Erythroblast (primary cell): ENCODE measurements around the gene TXLNB.

ENCODE experiments used
- DNase-seq, 2 experiments: peaks; one replicate each; lab custom pipeline; 2025; lab: John Stamatoyannopoulos, UW
- GATA1 ChIP-seq: IDR thresholded peaks from 2 replicates; pipeline ENCODE4 v1.6.1; 2011; ENCODE audit warnings: low read depth, mild to moderate bottlenecking, control low read depth, low read length, moderate library complexity
- POLR2A ChIP-seq: IDR thresholded peaks from 2 replicates; pipeline ENCODE4 v1.6.1; 2011; ENCODE audit warnings: mild to moderate bottlenecking, low read length

TXLNB gene

DNA sequence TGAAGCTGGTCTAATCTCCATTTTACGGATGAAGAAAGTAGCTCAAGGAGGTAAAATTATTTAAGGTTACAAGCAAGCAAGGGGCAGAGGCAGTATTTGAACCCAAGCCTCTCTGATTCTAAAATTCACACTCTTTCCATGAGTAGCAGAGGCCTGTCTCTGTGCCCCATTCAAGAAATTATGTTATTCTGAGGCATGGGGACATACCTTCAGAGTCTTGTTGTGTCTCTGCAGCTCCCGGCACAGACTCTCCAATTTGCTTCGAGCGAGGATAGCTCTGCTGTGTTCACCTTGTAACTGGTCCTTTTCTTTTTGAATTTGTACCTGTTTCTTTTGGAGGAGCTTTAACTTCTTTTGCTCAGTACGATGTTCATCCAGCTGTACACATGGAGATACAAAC is 21.5 kb downstream of the TXLNB start:
- TF ChIP-seq GATA1: no peak
- TF ChIP-seq POLR2A: no peak
- DNase-seq: no peak

- no peak for DNase-seq
- no peak for TF ChIP-seq GATA1
These were observed 26.1 kb downstream of the TXLNB start for GRCh38 chr6:139265512-139266190.

DNA sequence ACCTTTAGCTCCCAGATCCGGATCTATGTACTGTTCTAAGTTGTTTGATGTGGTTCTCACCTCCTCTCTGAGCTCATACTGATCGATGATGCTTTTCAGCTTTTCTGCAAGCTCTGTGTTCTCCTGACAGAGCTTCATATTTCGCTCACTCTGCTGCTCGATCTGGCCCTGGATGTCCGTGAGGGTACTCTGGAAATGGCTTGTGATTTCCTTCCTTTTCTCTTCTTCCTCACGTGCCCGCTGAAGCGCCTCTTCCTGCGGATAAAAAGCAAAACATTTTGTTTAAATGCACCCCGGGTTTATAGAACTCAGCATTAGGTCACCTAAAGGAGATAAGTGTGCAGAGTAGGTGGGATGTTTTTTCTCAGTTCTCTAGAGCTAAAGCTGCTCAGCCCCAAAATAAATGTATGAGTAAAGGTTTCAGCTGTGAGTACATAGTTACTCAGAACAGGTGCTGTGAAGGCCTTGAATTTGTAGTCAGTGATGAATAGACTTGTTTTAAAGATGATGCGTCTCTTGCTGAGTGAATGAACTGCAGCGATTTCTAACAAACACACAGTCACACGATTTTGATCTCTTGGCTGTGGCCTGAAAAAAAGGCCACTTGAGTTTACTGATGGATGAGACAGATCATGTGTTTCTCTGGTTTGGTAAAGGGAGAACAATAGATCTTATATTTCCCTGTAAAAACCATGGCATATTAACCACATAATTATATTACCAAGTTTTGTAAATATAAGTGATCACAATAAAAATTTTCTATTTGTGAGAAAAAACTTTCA is 29.1 kb downstream of the TXLNB start:
- DNase-seq: no peak
- no peak for TF ChIP-seq POLR2A
- no peak for TF ChIP-seq GATA1

- TF ChIP-seq POLR2A: no peak
- TF ChIP-seq GATA1: no peak
- no peak for DNase-seq
These were observed 33.9 kb downstream of the TXLNB start for GRCh38 chr6:139257821-139258398.

DNA sequence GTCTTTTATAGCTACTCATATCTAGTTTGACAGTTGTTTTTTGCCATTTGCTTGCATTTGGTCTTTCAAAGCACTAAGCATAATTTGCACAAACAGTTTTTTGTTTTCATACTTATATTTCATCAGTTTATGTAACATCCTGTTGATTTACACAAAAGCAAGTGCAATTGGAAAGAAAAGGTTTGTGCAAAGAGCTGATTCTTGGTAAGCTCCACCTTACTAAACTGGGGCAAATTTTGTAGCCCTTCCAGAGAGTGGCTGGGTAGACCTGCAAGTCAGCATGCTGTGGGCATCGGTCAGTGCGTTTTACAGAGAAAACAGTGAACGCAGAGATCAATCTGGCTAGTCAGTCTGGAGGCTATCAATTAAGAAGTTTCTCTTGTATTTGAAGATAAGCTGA is 34.5 kb downstream of the TXLNB start:
- TF ChIP-seq GATA1 (no peak), POLR2A (no peak)

DNA sequence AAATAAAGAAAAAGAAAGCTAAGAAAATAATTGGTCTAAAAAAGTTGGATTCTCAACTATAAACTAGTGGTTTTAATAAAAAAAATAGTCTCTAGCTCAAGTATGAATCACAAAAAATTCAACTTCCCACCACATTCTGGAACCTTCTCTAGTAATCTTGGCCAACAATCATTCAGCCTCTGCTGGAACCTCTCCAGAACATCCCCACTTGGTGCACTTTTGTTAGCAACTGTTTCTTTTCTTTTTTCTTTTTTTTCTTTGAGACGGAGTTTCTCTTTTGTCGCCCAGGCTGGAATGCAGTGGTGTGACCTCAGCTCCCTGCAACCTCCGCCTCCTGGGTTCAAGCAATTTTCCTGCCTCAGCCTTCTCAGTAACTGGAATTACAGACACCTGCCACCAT is 35.7 kb downstream of the TXLNB start:
- TF ChIP-seq POLR2A: no peak
- TF ChIP-seq GATA1: no peak
- no peak for DNase-seq

More for the DNA sequence above, 34.5 kb downstream of the TXLNB start:
- no peak for DNase-seq

GRCh38 chr6:139254196-139254595 is 37.6 kb downstream of the TXLNB start:
- no peak for DNase-seq
- TF ChIP-seq GATA1 (no peak), POLR2A (no peak)

DNA sequence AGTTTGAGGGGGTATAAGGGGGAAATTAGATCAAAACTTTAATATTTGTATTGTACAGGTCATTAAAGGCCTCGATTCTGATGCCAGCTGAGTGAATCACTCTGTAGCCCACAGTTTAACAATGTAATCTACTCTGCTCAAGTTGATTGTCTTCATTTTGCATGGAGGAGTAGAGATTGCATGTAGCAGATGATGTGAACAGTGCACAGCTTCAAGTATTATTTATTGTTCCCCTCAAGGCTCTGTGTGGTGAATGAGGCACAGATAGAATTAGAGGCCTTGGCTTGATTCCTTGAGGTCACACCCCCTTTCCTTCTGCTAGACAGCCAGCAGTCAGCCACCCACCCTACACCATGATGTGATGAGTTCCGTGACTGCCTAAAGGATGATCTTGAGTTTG is 38.1 kb downstream of the TXLNB start:
- no peak for TF ChIP-seq POLR2A
- TF ChIP-seq GATA1: no peak
- no peak for DNase-seq

DNA sequence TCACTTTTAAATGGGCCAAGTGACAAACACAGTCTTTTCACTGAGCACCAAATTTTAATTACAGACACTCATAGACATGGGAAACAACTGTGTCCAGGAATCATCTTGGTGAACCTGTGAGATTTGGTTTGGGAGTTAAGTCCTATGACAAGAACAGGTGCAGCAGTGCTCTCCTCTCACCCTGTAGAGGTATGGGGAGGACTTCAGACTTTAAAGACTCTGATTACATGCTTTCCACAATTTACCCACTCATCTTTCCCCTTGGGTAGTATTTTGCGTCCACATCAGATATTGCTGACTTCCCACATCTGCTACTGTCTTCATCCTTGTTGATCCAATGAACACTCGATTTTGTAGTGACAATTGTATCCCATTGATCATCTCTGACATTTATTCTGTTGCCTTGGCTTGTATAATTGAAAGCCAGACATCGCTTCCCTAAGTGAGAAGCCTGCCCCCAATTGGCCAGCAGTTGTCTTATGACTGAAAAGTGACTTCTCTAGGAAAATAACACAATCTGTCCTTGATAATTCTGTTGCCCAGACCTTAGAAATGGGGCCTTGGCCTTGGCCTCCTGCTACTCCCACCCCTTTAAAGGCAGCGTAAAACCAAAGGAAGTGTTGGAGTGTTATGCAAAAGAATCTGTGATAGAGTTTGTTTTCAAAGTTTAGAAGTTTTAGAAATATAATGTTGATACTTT is 40.0 kb downstream of the TXLNB start:
- no peak for DNase-seq
- TF ChIP-seq GATA1 (no peak), POLR2A (no peak)

DNA sequence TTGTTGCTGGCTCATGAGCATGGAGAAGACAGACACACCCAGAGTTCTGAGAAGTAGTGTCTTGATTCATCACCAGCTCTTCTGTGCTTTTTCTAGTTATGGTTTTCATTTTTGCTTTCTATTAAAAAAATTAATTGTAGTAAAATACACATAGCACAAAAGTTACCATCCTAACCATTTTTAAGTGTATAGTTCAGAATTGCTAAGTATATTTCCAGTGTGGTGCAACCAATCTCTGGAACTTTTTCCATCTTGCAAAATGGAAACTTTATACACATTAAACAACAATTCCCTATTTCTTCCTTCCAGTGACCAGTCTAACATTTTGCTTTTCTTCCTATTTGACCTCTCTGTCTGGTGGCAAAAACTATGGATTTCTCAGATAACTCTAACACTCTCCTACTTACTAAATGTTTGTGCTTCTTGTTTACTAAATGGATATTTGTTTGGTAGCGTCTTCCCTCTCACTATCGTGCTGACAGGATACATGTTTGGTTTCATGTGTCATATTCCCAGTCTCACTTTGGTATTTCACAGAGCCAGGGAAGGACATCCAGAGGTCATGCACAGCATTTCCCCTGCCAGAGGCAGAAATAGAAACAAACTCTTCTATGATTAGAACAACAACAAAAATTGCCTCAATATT is 40.6 kb downstream of the TXLNB start:
- TF ChIP-seq POLR2A (no peak), GATA1 (no peak)
- no peak for DNase-seq

- TF ChIP-seq POLR2A (no peak), GATA1 (no peak)
These were observed 41.3 kb downstream of the TXLNB start for GRCh38 chr6:139250296-139251044.

DNA sequence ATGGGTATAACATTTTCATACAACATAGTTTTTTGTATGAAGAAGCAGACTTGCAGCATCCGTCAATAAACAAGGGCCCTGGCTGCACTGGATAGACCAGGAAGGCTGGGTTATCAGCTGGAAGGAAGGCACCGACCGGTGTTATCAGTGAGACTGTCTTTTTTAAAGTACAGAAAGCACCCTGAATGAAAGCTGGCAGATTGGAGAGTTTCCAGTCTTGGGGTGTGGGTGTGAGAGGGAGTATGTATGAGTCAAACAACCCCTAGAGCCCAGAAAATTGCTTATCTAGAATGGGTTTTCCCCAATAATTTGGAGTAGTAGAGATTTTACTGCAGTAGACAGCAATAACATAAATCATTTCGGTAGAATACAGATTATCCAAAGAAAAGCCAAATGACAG is 42.4 kb downstream of the TXLNB start:
- TF ChIP-seq GATA1: no peak
- no peak for TF ChIP-seq POLR2A
- DNase-seq: peak in 1 of 2 experiments; percentile 4

More at GRCh38 chr6:139250296-139251044, 41.3 kb downstream of the TXLNB start:
- DNase-seq: peak; percentile 53 to 62
